ENCODE data around the gene INPP4B.

The INPP4B gene

DNA sequence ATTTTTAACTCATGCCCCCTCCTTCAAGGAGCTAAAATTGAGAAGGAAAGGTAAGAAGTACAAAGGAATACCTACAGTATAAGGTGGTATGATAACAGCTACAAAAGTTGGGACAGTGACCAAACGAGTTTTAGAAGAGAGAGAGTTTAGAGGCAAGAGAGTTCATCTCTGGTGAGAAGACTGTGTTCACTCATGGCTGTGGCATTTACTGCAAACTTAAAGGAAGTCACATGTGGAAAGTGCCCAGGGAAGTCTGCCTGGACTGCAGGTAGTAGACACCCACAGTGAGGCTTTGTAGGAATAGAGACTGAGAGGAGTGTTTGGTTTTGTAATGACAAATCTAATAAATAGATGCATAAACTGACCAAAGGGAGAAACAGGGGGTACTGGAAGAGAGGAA lies 716.2 kb downstream of the INPP4B start:
- peak overlapping the region; percentile 10 for H3K27ac ChIP-seq (ENCODE audit: poor library complexity, severe bottlenecking)
- TF ChIP-seq, protein P1, sequence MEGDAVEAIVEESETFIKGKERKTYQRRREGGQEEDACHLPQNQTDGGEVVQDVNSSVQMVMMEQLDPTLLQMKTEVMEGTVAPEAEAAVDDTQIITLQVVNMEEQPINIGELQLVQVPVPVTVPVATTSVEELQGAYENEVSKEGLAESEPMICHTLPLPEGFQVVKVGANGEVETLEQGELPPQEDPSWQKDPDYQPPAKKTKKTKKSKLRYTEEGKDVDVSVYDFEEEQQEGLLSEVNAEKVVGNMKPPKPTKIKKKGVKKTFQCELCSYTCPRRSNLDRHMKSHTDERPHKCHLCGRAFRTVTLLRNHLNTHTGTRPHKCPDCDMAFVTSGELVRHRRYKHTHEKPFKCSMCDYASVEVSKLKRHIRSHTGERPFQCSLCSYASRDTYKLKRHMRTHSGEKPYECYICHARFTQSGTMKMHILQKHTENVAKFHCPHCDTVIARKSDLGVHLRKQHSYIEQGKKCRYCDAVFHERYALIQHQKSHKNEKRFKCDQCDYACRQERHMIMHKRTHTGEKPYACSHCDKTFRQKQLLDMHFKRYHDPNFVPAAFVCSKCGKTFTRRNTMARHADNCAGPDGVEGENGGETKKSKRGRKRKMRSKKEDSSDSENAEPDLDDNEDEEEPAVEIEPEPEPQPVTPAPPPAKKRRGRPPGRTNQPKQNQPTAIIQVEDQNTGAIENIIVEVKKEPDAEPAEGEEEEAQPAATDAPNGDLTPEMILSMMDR (IDR thresholded peaks at IDR 0.05; ENCODE audit: poor library complexity, severe bottlenecking), result no peak
- no peaks in the 10 kb centered on the region for H3K4me1 ChIP-seq (ENCODE audit: insufficient read depth, poor library complexity, severe bottlenecking)
- ATAC-seq (ENCODE audit: low read depth) (peak; percentile 52; the same call in 1 of the 3 replicates), DNase-seq (ENCODE audit: low spot score) (no peak)
- H3K9me3 ChIP-seq (ENCODE audit: severe bottlenecking), result no peaks in the 10 kb centered on the region
- H3K4me3 ChIP-seq (ENCODE audit: severe bottlenecking), result no peak overlapping the region
- no peaks in the 10 kb centered on the region for H3K27me3 ChIP-seq (ENCODE audit: insufficient read depth, poor library complexity, severe bottlenecking)
- peaks cover 22% of the 10 kb centered on the region for H3K36me3 ChIP-seq (ENCODE audit: low read depth)

DNA sequence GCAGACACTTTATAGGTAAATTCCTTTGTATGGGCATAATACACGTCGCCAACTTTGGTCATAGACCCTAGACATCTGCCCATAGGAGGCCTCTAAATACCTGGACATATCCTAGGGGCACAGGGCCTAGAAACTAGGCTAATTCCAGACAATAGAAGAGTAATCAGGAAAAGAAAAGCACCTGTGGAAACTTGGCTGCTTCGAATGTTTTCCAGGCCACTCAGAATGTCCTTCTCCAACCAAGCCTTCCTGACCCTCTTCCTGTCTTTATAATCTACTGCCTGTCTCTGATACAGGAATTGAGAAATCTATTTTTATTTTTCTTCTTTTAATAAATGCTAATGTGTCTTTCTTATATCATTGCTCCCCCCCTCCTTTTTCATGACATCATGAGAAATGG lies 716.6 kb downstream of the INPP4B start:
- H3K4me1 ChIP-seq (ENCODE audit: insufficient read depth, poor library complexity, severe bottlenecking), result no peaks in the 10 kb centered on the region
- H3K9me3 ChIP-seq (ENCODE audit: severe bottlenecking), result no peaks in the 10 kb centered on the region
- TF ChIP-seq, protein P1 (IDR thresholded peaks at IDR 0.05; ENCODE audit: poor library complexity, severe bottlenecking), result no peak
- peak overlapping the region; percentile 10 for H3K27ac ChIP-seq (ENCODE audit: poor library complexity, severe bottlenecking)
- no peak for DNase-seq (ENCODE audit: low spot score)
- no peak overlapping the region for H3K4me3 ChIP-seq (ENCODE audit: severe bottlenecking)
- no peak for ATAC-seq (ENCODE audit: low read depth)
- H3K27me3 ChIP-seq (ENCODE audit: insufficient read depth, poor library complexity, severe bottlenecking), result no peaks in the 10 kb centered on the region
- H3K36me3 ChIP-seq (ENCODE audit: low read depth), result peaks cover 21% of the 10 kb centered on the region

DNA sequence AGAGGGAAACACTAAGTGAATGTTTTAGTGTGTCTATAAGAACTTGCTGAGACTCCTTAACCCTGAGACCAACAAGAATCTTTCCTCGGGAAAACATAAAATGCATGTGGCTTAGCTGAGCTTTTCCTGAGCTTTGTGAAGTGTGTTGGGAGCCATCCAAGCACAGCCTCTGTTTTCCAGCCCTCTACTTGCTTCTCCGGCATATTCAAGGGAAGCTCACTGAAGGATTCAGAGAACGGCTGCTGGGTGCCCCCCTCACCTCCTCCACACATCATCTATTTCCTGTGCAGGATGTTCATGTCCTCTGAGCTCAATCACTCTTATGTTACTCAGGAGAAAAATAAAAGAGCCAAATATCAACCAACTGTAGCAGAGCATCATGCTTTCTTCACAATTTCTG lies 717.6 kb downstream of the INPP4B start:
- H3K27ac ChIP-seq (ENCODE audit: poor library complexity, severe bottlenecking), result no peak overlapping the region

DNA sequence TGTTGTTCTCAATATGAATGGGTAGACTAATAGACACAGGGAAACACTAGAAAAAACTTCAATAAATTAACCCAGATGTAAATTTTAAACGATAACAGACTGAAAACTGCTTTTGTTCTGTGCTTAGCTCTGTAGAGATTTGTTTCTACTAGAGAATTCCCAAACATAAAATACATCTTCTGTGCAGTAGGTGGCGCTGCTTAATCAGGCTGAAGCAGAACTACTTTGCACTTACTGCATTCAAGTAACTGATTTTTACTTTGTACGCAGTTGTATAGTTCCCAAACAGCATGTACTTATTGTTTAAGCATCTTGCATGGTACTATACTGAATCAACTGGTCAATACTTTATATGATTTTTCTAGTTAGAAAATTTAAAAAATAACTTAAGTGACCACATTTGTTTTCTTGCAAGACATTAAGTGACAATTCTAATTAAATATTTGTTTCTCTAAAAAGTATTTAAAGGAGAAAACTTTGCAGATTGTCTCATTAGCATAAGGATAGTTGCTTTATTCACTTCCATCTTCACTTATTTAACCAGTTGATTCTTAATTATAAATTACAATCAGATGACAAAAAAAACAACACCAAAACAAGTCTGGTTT lies 719.1 kb downstream of the INPP4B start:
- no peak for DNase-seq (ENCODE audit: low spot score)

More for the DNA sequence above, 717.6 kb downstream of the INPP4B start:
- Histone ChIP-seq H3K9me3 (ENCODE audit: severe bottlenecking) (no peaks in the 10 kb centered on the region), H3K4me3 (ENCODE audit: severe bottlenecking) (no peak overlapping the region), H3K27me3 (ENCODE audit: insufficient read depth, poor library complexity, severe bottlenecking) (no peaks in the 10 kb centered on the region), H3K4me1 (ENCODE audit: insufficient read depth, poor library complexity, severe bottlenecking) (no peaks in the 10 kb centered on the region), H3K36me3 (ENCODE audit: low read depth) (peaks cover 19% of the 10 kb centered on the region)
- DNase-seq (ENCODE audit: low spot score), result no peak
- TF ChIP-seq, protein P1 (IDR thresholded peaks at IDR 0.05; ENCODE audit: poor library complexity, severe bottlenecking), result no peak
- no peak for ATAC-seq (ENCODE audit: low read depth)

DNA sequence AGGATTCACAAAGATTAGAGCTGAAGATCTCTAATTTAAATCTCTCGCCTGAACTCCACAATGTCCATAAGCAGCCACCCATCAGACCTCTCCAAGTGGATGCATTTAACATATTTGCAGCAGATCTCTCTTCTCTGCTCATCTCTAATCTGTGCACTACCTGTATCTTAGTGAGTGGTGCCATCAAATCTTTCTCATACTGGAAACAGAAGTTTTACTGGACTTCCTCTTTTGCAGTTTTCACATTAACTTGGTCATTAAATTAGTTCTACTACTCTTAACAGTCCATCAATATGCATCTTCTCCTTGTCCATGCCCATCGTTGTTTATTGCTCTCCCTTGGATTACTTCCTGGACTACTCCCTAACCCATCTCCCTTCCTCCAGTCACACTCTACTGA lies 721.2 kb downstream of the INPP4B start:
- TF ChIP-seq, protein P1 (IDR thresholded peaks at IDR 0.05; ENCODE audit: poor library complexity, severe bottlenecking), result no peak
- no peak overlapping the region for H3K27ac ChIP-seq (ENCODE audit: poor library complexity, severe bottlenecking)
- peaks cover 50% of the 10 kb centered on the region for H3K36me3 ChIP-seq (ENCODE audit: low read depth)
- no peak for DNase-seq (ENCODE audit: low spot score)
- H3K27me3 ChIP-seq (ENCODE audit: insufficient read depth, poor library complexity, severe bottlenecking), result peaks cover 3% of the 10 kb centered on the region
- no peaks in the 10 kb centered on the region for H3K9me3 ChIP-seq (ENCODE audit: severe bottlenecking)
- no peak overlapping the region for H3K4me3 ChIP-seq (ENCODE audit: severe bottlenecking)
- ATAC-seq (ENCODE audit: low read depth), result no peak
- no peaks in the 10 kb centered on the region for H3K4me1 ChIP-seq (ENCODE audit: insufficient read depth, poor library complexity, severe bottlenecking)

More for the DNA sequence above, 719.1 kb downstream of the INPP4B start:
- Histone ChIP-seq H3K27me3 (ENCODE audit: insufficient read depth, poor library complexity, severe bottlenecking) (peaks cover 3% of the 10 kb centered on the region), H3K27ac (ENCODE audit: poor library complexity, severe bottlenecking) (peak overlapping the region; percentile 12), H3K4me1 (ENCODE audit: insufficient read depth, poor library complexity, severe bottlenecking) (no peaks in the 10 kb centered on the region), H3K4me3 (ENCODE audit: severe bottlenecking) (no peak overlapping the region), H3K36me3 (ENCODE audit: low read depth) (peaks cover 29% of the 10 kb centered on the region), H3K9me3 (ENCODE audit: severe bottlenecking) (no peaks in the 10 kb centered on the region)
- peak; percentile 48; the same call in 2 of the 3 replicates for ATAC-seq (ENCODE audit: low read depth)
- TF ChIP-seq, protein P1 (IDR thresholded peaks at IDR 0.05; ENCODE audit: poor library complexity, severe bottlenecking), result peak; percentile 95

All from RWPE2 (cell line).